ENCODE results near the gene CREM.

CREM gene

GRCh38 chr10:35219891-35220890 lies 93.5 kb downstream of the CREM start:
- DNase-seq (ENCODE audit: low spot score), result no peak

- no peak for DNase-seq (ENCODE audit: low spot score)
These were observed 96.4 kb downstream of the CREM start for GRCh38 chr10:35223016-35223415.

- no peak for DNase-seq (ENCODE audit: low spot score)
These were observed 97.5 kb downstream of the CREM start for GRCh38 chr10:35224045-35224740.

GRCh38 chr10:35225204-35225603 lies 98.6 kb downstream of the CREM start:
- no peak for DNase-seq (ENCODE audit: low spot score)

- no peak for DNase-seq (ENCODE audit: low spot score)
These were observed 99.9 kb downstream of the CREM start for GRCh38 chr10:35226507-35226906.

GRCh38 chr10:35228058-35228457 lies 101.4 kb downstream of the CREM start:
- DNase-seq (ENCODE audit: low spot score), result no peak

- DNase-seq (ENCODE audit: low spot score), result no peak
These were observed 105.0 kb downstream of the CREM start for GRCh38 chr10:35231646-35232045.

GRCh38 chr10:35232527-35232926 lies 105.9 kb downstream of the CREM start:
- no peak for DNase-seq (ENCODE audit: low spot score)

- DNase-seq (ENCODE audit: low spot score), result no peak
These were observed 107.4 kb downstream of the CREM start for GRCh38 chr10:35234073-35234472.

GRCh38 chr10:35236739-35237138 lies 110.1 kb downstream of the CREM start:
- peak; percentile 24 for DNase-seq (ENCODE audit: low spot score)

GRCh38 chr10:35237766-35238512 lies 111.3 kb downstream of the CREM start:
- DNase-seq (ENCODE audit: low spot score), result no peak

- DNase-seq (ENCODE audit: low spot score), result no peak
These were observed 117.9 kb downstream of the CREM start for GRCh38 chr10:35244549-35244948.

GRCh38 chr10:35246770-35247343 lies 120.2 kb downstream of the CREM start:
- DNase-seq (ENCODE audit: low spot score), result no peak

- no peak for DNase-seq (ENCODE audit: low spot score)
These were observed 124.9 kb downstream of the CREM start for GRCh38 chr10:35251373-35252100.

GRCh38 chr10:35257057-35257983 lies 130.7 kb downstream of the CREM start:
- DNase-seq (ENCODE audit: low spot score), result no peak

- DNase-seq (ENCODE audit: low spot score), result peak; percentile 87
These were observed 133.2 kb downstream of the CREM start for GRCh38 chr10:35259769-35260397.

GRCh38 chr10:35262436-35262835 lies 135.8 kb downstream of the CREM start:
- DNase-seq (ENCODE audit: low spot score), result no peak
